ENCODE results near the gene CABP2. TPM values are rescaled to one million over a fixed set of nuclear protein-coding genes. Genes with fewer than 3 reads are reported as not detected.

CABP2 gene
- total RNA-seq, 1 experiment from 2014 or later = not detected

GRCh38 chr11:67496113-67496512, 27.1 kb downstream of the CABP2 start:
- Histone ChIP-seq H4K91ac (ENCODE audit: insufficient read length, low read depth, low read length) (no peak overlapping the region), H2AFZ (ENCODE audit: low read length) (no peak overlapping the region), H3K4ac (ENCODE audit: low read depth, low read length) (no peak overlapping the region), H3K9ac (ENCODE audit: extremely low read depth, insufficient read length, low read length) (no peak overlapping the region), H3K79me2 (ENCODE audit: insufficient read depth, low read length) (no peaks in the 10 kb centered on the region), H3K27me3 (ENCODE audit: insufficient read depth, low read length) (no peaks in the 10 kb centered on the region), H3K23me2 (ENCODE audit: insufficient read length, low read depth, low read length, poor library complexity, severe bottlenecking) (no peaks in the 10 kb centered on the region), H3K4me1 (ENCODE audit: insufficient read depth, low read length) (no peaks in the 10 kb centered on the region), H3K27ac (ENCODE audit: insufficient read length, low read depth, low read length) (no peak overlapping the region), H2BK12ac (ENCODE audit: insufficient read length, low read depth, low read length) (no peak overlapping the region), H3K9me3 (ENCODE audit: control insufficient read depth, low read depth, low read length) (no peaks in the 10 kb centered on the region), H3K18ac (ENCODE audit: insufficient read length, low read depth, low read length) (no peak overlapping the region), H2BK20ac (ENCODE audit: low read depth, low read length, poor library complexity, severe bottlenecking) (no peak overlapping the region), H4K8ac (replicated peaks; ENCODE audit: insufficient read length, low read depth, low read length) (no peak overlapping the region), H2BK5ac (ENCODE audit: insufficient read length, low read length) (no peak overlapping the region), H2BK120ac (ENCODE audit: low read depth, low read length, poor library complexity, severe bottlenecking) (no peak overlapping the region), H2BK15ac (ENCODE audit: low read depth, low read length) (no peak overlapping the region; the same call in 1 of the 2 replicates), H4K20me1 (ENCODE audit: control insufficient read depth, insufficient read depth, insufficient read length) (no peaks in the 10 kb centered on the region), H3K56ac (ENCODE audit: insufficient read length, low read depth, low read length) (no peak overlapping the region), H3K23ac (ENCODE audit: insufficient read length, low read depth, low read length) (no peak overlapping the region), H3K4me2 (ENCODE audit: insufficient read depth, insufficient read length, low read length) (no peak overlapping the region), H3K14ac (ENCODE audit: insufficient read depth, low read length) (no peak overlapping the region), H4K5ac (ENCODE audit: insufficient read length, low read depth, low read length) (no peak overlapping the region), H2AK5ac (ENCODE audit: insufficient read length, low read length) (no peak overlapping the region), H3K79me1 (ENCODE audit: insufficient read depth, low read depth, low read length, poor library complexity, severe bottlenecking) (no peaks in the 10 kb centered on the region), H3T11ph (ENCODE audit: low read length) (no peak overlapping the region)
- H3K27ac Mint-ChIP-seq = no peak overlapping the region
- no peak for DNase-seq
- no peak for TF ChIP-seq CTCF (conservative IDR thresholded peaks at IDR 0.05)
- H3K9me3 Mint-ChIP-seq = no peaks in the 10 kb centered on the region
- no peak overlapping the region for H3K4me3 Mint-ChIP-seq
- no peaks in the 10 kb centered on the region for H3K27me3 Mint-ChIP-seq (ENCODE audit: low read depth)
- H3K4me1 Mint-ChIP-seq = no peaks in the 10 kb centered on the region
- WGBS (ENCODE audit: extremely low coverage, insufficient read length, low lambda C conversion rate) = no CpG with 5 or more reads among the region's 12 CpGs
- peaks cover 5 to 29% (median 9%) of the 10 kb centered on the region in 3 experiments for H3K36me3 Mint-ChIP-seq (ENCODE audit: insufficient read depth in 1 of 3, low read depth in 3 of 3)
